IPS-18c (cell line): ENCODE measurements around the gene SYT14.

Experiments
- H3K4me3 ChIP-seq: 2 replicates; pipeline ENCODE4 v1.7.0; 2013; ENCODE audit warnings: low read depth, mild to moderate bottlenecking, low read length, moderate library complexity; ENCODE audit not compliant: insufficient read depth
- H3K9me3 ChIP-seq: one replicate; pipeline ENCODE4 v1.6.1; 2013; ENCODE audit warnings: mild to moderate bottlenecking, low read length, moderate library complexity; ENCODE audit not compliant: control insufficient read depth, insufficient read depth

SYT14 gene

DNA sequence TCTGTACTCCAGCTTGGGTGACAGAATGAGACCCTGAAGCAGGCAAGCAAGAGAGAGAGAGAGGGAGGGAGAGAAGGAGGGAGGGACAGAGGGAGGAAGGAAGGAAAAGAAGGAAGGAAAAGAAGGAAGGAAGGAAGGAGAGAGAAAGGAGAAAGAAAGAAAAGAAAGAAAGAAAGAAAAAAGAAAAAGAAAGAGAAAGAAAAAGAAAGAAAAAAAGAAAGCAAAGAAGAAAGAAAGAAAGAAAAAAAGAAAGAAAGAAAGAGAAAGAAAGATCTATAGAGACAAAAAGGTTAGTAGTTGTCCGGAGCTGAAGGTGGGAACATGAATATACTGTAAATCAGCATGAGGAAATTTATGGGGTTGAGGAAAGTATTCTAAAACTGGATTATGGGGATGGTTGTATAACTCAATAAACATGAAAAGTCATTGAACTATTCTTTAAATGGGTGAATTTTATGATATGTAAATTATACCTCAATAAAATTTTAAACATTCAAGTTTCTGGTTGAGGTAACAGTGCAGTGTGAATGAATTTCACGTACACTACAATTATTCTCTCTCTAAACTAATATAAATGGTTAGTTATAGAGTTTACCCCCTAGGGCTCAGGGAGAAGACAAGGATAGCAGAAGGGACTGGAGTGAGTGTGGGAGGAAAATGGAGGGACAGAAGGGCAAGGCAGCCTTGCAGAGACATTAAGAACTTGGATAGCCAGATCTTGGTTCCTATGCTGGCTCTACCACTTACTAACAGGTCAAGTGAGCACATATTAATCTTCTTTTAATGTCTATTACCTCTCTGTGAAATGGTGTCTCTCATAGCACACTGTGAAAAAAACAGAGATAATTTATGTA is 269.8 kb downstream of the SYT14 start:
- H3K4me3 ChIP-seq = no peak overlapping the region
- no peaks in the 10 kb centered on the region for H3K9me3 ChIP-seq

- H3K4me3 ChIP-seq = no peak overlapping the region
- peaks cover 3% of the 10 kb centered on the region for H3K9me3 ChIP-seq
Measured at GRCh38 chr1:210213335-210213734, 275.3 kb downstream of the SYT14 start.

DNA sequence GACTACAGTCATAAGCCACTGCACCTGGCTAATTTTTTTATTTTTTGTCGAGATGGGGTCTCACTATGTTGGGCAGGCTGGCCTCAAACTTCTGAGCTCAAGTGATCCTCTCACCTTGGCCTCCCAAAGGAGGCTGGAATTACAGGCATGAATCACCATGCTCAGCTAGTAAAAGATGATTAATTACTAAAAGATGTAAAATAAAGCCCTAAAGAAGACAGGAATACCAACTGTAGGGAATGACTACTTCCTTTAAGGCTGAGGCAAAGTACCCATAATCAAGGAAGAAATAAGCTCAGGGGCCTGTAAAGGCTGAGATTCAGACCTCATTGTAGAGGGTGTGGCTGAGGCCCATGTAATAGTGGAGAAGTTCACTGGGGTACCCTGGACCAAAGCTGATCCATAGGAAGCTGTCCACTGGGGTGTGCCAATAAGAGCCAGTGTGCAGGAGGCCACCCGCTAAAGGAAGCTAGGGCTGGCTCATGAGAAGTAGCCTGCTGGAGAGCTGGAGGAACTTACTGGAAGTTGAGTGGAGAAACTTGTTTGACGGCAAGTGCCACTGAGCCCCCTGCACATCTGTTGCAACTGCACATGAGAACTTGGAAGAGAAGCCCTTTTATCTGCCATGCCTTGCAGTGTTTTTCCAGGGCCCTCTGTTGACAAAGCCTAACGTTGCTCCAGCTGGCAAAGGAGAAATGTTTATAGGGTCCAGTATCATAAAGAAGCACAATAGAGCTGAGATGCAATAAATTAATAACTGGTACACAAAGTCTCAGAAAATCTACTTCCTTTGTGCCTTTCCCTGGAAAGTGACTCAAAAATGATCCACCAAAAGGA is 276.8 kb downstream of the SYT14 start:
- peaks cover 3% of the 10 kb centered on the region for H3K9me3 ChIP-seq
- no peak overlapping the region for H3K4me3 ChIP-seq

- H3K9me3 ChIP-seq = peaks cover 3% of the 10 kb centered on the region
- H3K4me3 ChIP-seq = no peak overlapping the region
Measured at GRCh38 chr1:210217482-210217881, 279.5 kb downstream of the SYT14 start.

DNA sequence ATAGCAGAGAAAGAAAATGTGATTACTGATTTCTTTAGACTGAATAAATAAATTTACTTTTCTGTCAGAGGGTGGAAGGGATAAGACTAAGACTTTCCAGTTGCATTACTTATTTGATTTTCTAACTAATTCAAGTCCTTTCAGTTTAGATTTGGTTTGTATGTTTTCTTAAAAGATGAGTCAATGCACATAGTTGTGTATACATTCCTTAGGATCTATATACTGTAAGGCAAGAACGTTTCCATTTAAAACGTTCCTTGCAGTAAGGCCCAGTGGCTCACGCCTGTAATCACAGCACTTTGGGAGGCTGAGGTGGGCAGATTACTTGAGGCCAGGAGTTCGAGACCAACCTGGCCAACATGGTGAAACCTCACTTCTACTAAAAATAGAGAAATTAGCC is 280.0 kb downstream of the SYT14 start:
- no peak overlapping the region for H3K4me3 ChIP-seq
- H3K9me3 ChIP-seq = peaks cover 3% of the 10 kb centered on the region
